HG03378 (cell line): Measurements from ENCODE around the gene BRIP1.

ENCODE experiments used
- ATAC-seq: cut with Tn5 transposase; IDR thresholded peaks from one replicate; pipeline ENCODE4 v1.9.1; 2021; ENCODE audit warnings: mild to moderate bottlenecking, moderate library complexity; ENCODE audit not compliant: unreplicated experiment

The BRIP1 gene

GRCh38 chr17:61768405-61768804, 94.9 kb downstream of the BRIP1 start:
- no peak for ATAC-seq

- no peak for ATAC-seq
Observed at GRCh38 chr17:61766520-61766919, 96.8 kb downstream of the BRIP1 start.

GRCh38 chr17:61764846-61765245, 98.5 kb downstream of the BRIP1 start:
- ATAC-seq = no peak

- ATAC-seq = no peak
Observed at GRCh38 chr17:61761827-61762226, 101.5 kb downstream of the BRIP1 start.

- no peak for ATAC-seq
Observed at GRCh38 chr17:61759362-61759761, 104.0 kb downstream of the BRIP1 start.

GRCh38 chr17:61758430-61758829, 104.9 kb downstream of the BRIP1 start:
- ATAC-seq = no peak

- no peak for ATAC-seq
Observed at GRCh38 chr17:61757168-61757567, 106.2 kb downstream of the BRIP1 start.

- no peak for ATAC-seq
Observed at GRCh38 chr17:61756561-61756960, 106.8 kb downstream of the BRIP1 start.

GRCh38 chr17:61755668-61756067, 107.7 kb downstream of the BRIP1 start:
- ATAC-seq = no peak

- ATAC-seq = no peak
Observed at GRCh38 chr17:61755078-61755477, 108.2 kb downstream of the BRIP1 start.

GRCh38 chr17:61754124-61754523, 109.2 kb downstream of the BRIP1 start:
- no peak for ATAC-seq

- ATAC-seq = no peak
Observed at GRCh38 chr17:61753696-61754095, 109.6 kb downstream of the BRIP1 start.

GRCh38 chr17:61750656-61751055, 112.7 kb downstream of the BRIP1 start:
- peak; percentile 92 for ATAC-seq

GRCh38 chr17:61749823-61750404, 113.4 kb downstream of the BRIP1 start:
- ATAC-seq = no peak

- no peak for ATAC-seq
Observed at GRCh38 chr17:61746248-61746985, 116.9 kb downstream of the BRIP1 start.

- no peak for ATAC-seq
Observed at GRCh38 chr17:61744804-61745203, 118.5 kb downstream of the BRIP1 start.

GRCh38 chr17:61744252-61744651, 119.1 kb downstream of the BRIP1 start:
- ATAC-seq = no peak

- no peak for ATAC-seq
Observed at GRCh38 chr17:61743766-61744165, 119.6 kb downstream of the BRIP1 start.

GRCh38 chr17:61739002-61739401, 124.3 kb downstream of the BRIP1 start:
- ATAC-seq = no peak

- ATAC-seq = no peak
Observed at GRCh38 chr17:61738249-61738648, 125.1 kb downstream of the BRIP1 start.

GRCh38 chr17:61737820-61738219, 125.5 kb downstream of the BRIP1 start:
- ATAC-seq = no peak

GRCh38 chr17:61736438-61736837, 126.9 kb downstream of the BRIP1 start:
- ATAC-seq = no peak

GRCh38 chr17:61735807-61736206, 127.5 kb downstream of the BRIP1 start:
- ATAC-seq = no peak
